Parathyroid adenoma (tissue), 2 donors: Measurements from ENCODE around the gene ZNF70.

Experiments
- H2AFZ ChIP-seq: fragments of 300-600 bp; sonication (generic); one replicate; pipeline ENCODE4 v1.7.0; 2017; ENCODE audit warnings: antibody characterized with exemption, mild to moderate bottlenecking
- H3K27ac ChIP-seq: fragments of 300-600 bp; sonication (generic); one replicate; pipeline ENCODE4 v1.7.0; 2017
- H3K27me3 ChIP-seq: fragments of 300-600 bp; sonication (generic); one replicate; pipeline ENCODE4 v1.7.0; 2017; ENCODE audit warnings: low read length; ENCODE audit not compliant: control insufficient read depth, insufficient read depth
- H3K36me3 ChIP-seq: fragments of 300-600 bp; sonication (generic); one replicate; pipeline ENCODE4 v1.7.0; 2017; ENCODE audit warnings: low read length; ENCODE audit not compliant: control insufficient read depth, insufficient read depth
- H3K4me1 ChIP-seq: fragments of 300-600 bp; sonication (generic); one replicate; pipeline ENCODE4 v1.7.0; 2017; ENCODE audit warnings: control low read depth
- H3K4me2 ChIP-seq: fragments of 300-600 bp; sonication (generic); one replicate; pipeline ENCODE4 v1.7.0; 2017; ENCODE audit warnings: low read length
- H3K4me3 ChIP-seq: fragments of 300-600 bp; sonication (generic); one replicate; pipeline ENCODE4 v1.7.0; 2017; ENCODE audit warnings: low read depth, low read length
- H3K79me2 ChIP-seq: fragments of 300-600 bp; sonication (generic); one replicate; pipeline ENCODE4 v1.7.0; 2017; ENCODE audit warnings: control low read depth
- H3K9ac ChIP-seq: fragments of 300-600 bp; sonication (generic); one replicate; pipeline ENCODE4 v1.7.0; 2017; ENCODE audit warnings: mild to moderate bottlenecking
- H3K9me3 ChIP-seq: fragments of 300-600 bp; sonication (generic); one replicate; pipeline ENCODE4 v1.7.0; 2017; ENCODE audit warnings: low read length; ENCODE audit not compliant: control insufficient read depth
- CTCF ChIP-seq: fragments of 300-600 bp; sonication (generic); IDR thresholded peaks from one replicate; pipeline ENCODE4 v1.7.0; 2017; ENCODE audit warnings: antibody characterized with exemption, mild to moderate bottlenecking
- donor health status: primary hyperparathyroidism.

The ZNF70 gene

DNA sequence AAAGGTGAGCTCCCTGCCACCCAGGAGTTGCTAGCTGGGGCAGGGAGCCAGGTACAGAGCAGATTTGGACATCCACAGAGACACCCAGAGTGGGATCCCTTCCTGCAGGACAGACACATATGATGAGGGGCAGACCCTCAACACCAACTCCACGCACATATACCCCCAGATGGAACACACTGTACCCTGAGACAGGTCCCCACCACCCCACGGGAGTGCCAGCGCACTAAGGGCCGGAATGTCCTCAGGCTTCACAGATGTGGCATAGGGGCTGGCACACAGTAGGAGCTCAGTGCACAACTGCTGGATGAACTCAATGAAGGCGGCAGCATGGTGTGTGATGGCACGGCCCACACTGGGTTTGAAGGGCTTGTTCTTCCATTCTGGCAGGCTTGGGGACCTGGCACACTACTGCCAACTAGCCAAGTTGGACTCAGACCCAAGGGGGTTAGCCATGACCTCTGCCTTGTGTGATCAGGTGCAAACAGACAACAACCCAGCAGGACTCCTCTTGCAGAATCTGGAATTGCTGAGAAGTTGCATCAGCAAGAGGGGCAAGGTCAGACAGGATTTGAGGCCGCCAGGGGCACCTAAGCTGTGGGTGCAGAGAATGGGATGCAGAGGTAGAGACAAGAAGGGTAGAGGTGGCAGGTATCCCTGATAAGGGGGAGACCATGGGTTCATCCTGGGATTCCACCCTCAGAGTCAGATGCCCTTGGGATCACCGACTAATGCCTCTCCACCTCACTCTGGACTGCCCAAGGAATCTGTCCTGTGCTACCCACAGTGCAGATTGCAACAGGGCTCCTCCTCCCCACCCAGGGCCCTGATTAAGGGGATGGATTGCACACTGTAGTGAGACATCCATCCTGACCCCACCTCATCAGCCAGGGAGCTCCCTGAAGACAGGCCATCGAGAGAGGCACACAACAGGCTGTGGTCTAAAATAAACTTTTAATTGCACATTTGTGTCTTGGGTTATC lies 14.3 kb upstream of the ZNF70 start:
- Histone ChIP-seq H3K27me3 (no peaks in the 10 kb centered on the region), H2AFZ (no peak overlapping the region), H3K4me3 (no peak overlapping the region), H3K36me3 (no peaks in the 10 kb centered on the region), H3K4me1 (no peaks in the 10 kb centered on the region), H3K4me2 (peak overlapping the region; percentile 100), H3K9me3 (no peaks in the 10 kb centered on the region), H3K27ac (no peak overlapping the region), H3K79me2 (peaks cover 3% of the 10 kb centered on the region), H3K9ac (no peak overlapping the region)
- TF ChIP-seq CTCF: no peak

DNA sequence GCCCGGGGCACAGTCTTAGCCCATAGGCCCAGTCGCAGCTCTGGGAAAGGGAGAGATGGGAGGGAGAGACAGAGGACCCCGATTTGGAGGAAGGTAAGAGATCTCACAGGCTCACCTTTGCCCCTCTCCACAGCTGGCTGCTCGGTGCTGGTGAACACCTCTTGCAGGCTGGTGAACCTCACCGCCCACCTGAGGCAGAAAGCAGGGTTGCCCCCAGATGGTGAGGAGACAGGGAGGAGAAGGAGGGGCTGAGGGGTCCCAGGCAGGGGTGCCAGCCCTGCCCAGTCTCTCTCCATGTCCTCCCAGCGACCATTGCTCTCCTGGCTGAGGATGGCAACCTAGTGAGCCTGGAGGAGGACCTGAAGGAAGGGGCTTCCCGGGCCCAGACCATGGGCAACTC lies 13.0 kb upstream of the ZNF70 start:
- Histone ChIP-seq H3K4me2 (no peak overlapping the region), H2AFZ (no peak overlapping the region), H3K27me3 (no peaks in the 10 kb centered on the region), H3K36me3 (no peaks in the 10 kb centered on the region), H3K9me3 (no peaks in the 10 kb centered on the region), H3K4me1 (no peaks in the 10 kb centered on the region), H3K9ac (no peak overlapping the region), H3K4me3 (no peak overlapping the region), H3K27ac (no peak overlapping the region), H3K79me2 (peaks cover under 1% of the 10 kb centered on the region)
- no peak for TF ChIP-seq CTCF

GRCh38 chr22:23763579-23763945 lies 12.7 kb upstream of the ZNF70 start:
- Histone ChIP-seq H3K36me3 (no peaks in the 10 kb centered on the region), H3K79me2 (no peaks in the 10 kb centered on the region), H3K9ac (no peak overlapping the region), H2AFZ (no peak overlapping the region), H3K4me1 (no peaks in the 10 kb centered on the region), H3K4me3 (no peak overlapping the region), H3K27me3 (no peaks in the 10 kb centered on the region), H3K27ac (no peak overlapping the region), H3K9me3 (no peaks in the 10 kb centered on the region), H3K4me2 (no peak overlapping the region)
- TF ChIP-seq CTCF: no peak

GRCh38 chr22:23762842-23763578 lies 12.1 kb upstream of the ZNF70 start, which contains the start of gene C22orf15:
Gene C22orf15, plus strand, starts transcription at chr22:23762990. Its CDS starts 317 bp downstream, at chr22:23763307.
- Histone ChIP-seq H3K79me2 (no peaks in the 10 kb centered on the region), H3K4me1 (no peaks in the 10 kb centered on the region), H3K4me2 (no peak within 1 kb of the TSS), H3K27me3 (no peaks in the 10 kb centered on the region), H3K9ac (no peak within 1 kb of the TSS), H3K27ac (no peak within 1 kb of the TSS), H3K9me3 (no peaks in the 10 kb centered on the region), H3K36me3 (no peaks in the 10 kb centered on the region), H3K4me3 (no peak within 1 kb of the TSS), H2AFZ (no peak within 1 kb of the TSS)
- TF ChIP-seq CTCF: no peak
